GM12878 (cell line): ENCODE data around the gene NCAN.
"Not testable (repeated sequence)": the region's sequence is repeated elsewhere in the genome, so short reads cannot be mapped to it uniquely, and the experiment has no call there.

Experiments
- ETV6 ChIP-seq, 2 experiments: fragments of 450-650 bp in 1 of 2; IDR thresholded peaks in 1 of 2; conservative IDR thresholded peaks in 1 of 2; 2 replicates each; pipeline ENCODE4 v1.6.1; 2014; ENCODE audit warnings: antibody characterized with exemption in 1 of 2, borderline replicate concordance in 1 of 2, low read depth in 1 of 2, mild to moderate bottlenecking in 1 of 2, moderate library complexity in 1 of 2
- EZH2 ChIP-seq: IDR thresholded peaks from 2 replicates; pipeline ENCODE4 v1.6.1; 2012; ENCODE audit warnings: low read depth, mild to moderate bottlenecking, control low read depth, inconsistent platforms, low read length, borderline replicate concordance; ENCODE audit not compliant: control insufficient read depth
- POLR2A ChIP-seq: IDR thresholded peaks from 2 replicates; pipeline ENCODE4 v1.6.1; 2011; ENCODE audit warnings: low read depth, mild to moderate bottlenecking, low read length
- POLR2AphosphoS5 ChIP-seq: IDR thresholded peaks from 2 replicates; pipeline ENCODE4 v1.6.1; 2011; ENCODE audit warnings: mild to moderate bottlenecking, low read length, inconsistent platforms
- RAD21 ChIP-seq: IDR thresholded peaks from 2 replicates; pipeline ENCODE4 v1.6.1; 2011; ENCODE audit warnings: mild to moderate bottlenecking, low read depth, low read length, moderate library complexity; ENCODE audit not compliant: insufficient read depth

DNA sequence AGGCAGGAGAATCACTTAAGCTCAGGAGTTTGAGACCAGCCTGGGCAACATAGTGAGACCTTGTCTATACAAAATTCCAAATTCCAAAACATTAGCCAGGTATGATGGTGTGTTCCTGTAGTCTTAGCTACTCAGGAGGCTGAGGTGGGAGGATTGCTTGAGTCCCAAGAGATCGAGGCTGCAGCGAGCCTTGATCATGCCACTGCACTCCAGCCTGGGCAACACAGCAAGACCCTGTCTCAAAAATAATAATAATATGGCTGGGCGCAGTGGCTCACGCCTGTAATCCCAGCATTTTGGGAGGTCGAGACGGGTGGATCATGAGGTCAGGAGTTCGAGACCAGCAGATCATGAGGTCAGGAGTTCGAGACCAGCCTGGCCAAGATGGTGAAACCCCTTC lies 9.2 kb downstream of the NCAN start:
- TF ChIP-seq RAD21; POLR2A; EZH2; ETV6 (conservative IDR thresholded peaks at IDR 0.05 in 1 of 2, IDR thresholded peaks at IDR 0.05 in 1 of 2; ENCODE audit: borderline replicate concordance in 1 of 2, low read depth in 1 of 2); POLR2AphosphoS5: not testable (repeated sequence)
